Suppressor macrophage (primary cell): Measurements from ENCODE around the gene PHTF2.
A peak's percentile ranks its signal among the peaks of the same experiment; 100 is the strongest.

ENCODE experiments used
- DNase-seq, 4 experiments: peaks; one replicate each; pipeline ENCODE4 v3.0.0-alpha.2; 2020 to 2022

The PHTF2 gene

DNA sequence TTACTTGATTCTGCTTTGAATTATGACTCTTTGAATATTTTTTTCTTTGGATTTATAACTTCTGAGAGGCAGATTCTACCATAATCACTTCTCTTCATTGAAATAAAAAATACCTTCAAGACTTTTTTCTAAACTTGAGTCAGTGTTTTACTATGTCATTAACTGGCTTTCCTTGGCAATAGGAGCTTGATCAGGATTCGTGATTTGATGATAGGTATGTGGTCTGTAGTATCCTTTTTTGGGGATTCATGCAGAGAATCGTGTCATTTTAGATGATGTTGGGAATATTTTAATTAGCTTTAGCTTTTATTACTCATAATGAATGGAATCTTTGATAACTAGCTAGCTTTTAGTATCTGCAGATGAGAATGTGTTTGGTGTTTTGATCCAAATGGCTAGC, 83.3 kb downstream of the PHTF2 start:
- DNase-seq, result no peak

DNA sequence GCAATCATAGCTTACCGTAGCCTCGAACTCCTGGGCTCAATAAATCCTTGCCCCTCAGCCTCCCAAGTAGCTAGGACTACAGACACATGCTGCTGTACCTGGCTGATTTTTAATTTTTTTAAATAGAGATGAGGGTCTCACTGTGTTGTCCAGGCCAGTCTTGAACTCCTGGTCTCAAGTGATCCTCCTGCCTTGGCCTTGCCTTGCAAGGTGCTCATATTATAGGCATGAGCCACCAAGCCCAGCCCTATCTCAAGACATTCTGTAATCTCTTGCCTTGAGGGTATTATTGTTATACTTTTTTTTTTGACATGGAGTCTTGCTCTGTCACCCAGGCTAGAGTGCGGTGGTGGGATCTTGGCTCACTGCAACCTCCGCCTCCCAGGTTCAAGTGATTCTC, 86.6 kb downstream of the PHTF2 start:
- DNase-seq, result no peak

DNA sequence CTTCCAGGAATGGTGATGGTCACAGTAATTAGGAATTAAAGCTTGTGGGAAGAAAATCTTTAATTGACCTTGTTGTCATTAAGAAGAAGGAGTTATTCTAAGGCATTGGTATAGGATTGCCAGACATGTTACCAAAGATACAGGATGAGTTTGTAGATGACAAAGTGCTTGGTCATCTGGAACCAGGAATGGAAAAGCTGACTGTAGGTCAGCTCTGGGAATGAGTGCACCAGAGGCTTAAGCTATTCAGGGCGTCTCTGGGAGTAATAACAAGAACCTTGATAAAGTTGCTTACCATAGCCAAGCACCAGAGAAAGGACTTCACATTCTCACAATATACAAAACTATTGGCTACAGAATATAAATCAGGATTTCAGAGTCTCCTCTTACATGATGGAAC, 89.0 kb downstream of the PHTF2 start:
- no peak for DNase-seq

DNA sequence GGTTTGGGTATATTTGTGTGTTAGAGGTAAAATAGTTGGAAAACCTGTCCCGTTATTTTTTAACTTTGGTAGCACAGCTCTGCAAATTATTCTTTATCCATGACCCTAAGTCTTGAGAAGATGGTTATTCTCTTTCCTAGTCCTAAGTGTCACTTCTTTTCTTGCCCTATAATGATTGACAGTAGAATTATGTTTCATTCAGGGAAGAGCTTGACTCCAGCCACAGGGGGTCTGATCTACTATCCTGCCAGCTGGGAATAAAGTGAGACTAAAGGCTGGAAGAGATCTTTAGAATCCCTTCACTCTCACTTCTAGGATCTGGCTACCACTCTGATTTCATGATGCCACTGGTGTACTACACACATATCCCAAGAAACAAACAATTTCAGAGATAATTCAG, 90.4 kb downstream of the PHTF2 start:
- DNase-seq, result no peak

DNA sequence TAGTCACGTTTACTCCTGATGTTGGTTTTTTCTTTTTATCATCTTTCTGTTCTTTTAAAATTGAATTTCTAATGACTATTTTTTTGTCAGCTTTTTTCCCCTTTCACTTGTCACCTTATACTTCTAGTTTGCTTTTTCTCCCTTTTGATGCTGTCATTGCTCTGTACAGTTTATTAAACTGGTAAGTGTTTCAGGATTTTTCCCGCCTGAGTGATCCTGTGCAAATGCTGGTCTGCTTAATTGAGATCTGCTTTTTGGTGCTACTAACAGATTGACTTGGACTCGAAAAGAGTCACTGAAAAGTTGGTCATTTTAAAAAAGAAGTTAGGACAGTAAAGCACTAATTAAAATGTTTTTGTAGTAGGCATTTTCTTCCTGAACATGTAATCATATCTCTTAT, 95.2 kb downstream of the PHTF2 start:
- DNase-seq, result no peak

DNA sequence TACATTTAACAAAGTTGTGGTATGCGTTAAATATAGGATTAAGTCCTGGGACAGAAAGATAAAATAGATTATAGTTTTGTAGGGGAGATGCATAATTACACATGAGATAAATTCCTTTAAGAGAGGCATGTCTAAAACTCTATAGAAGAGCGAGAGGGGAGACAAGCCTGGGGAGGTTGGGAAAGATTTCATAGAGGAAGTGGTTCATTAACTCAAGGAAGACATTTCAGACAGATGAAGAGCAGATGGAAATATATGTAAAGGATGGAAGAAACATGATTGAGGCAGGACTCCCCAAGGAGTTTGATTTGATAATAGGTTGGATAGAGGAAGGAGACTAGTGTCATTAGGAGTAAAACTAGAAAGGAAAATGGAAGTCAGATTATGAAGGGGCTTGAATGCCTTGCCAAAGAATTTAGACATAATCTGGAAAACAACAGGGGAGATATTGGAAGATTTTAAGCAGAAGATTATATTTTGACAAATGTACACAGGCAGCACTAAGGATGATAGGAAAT, 96.1 kb downstream of the PHTF2 start:
- peak in 1 of 4 experiments; percentile 5 for DNase-seq

DNA sequence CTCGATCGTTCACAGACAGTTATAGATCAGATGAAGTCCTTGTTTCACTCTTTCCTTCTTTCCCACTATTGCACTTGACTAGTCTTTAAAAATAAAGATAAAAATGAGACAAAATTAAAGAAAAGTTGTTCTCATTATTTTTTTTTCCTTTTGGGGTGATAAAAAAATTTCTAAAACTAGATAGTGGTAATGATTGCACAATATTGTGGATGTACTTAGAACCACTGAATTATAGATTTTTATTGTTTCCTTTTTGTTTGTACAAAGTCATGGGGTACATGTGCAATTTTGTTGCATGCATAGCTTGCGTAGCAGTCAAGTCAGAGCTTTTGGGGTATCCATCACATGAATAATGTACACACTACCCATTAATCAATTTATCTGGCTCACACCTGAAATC, 97.3 kb downstream of the PHTF2 start:
- no peak for DNase-seq

DNA sequence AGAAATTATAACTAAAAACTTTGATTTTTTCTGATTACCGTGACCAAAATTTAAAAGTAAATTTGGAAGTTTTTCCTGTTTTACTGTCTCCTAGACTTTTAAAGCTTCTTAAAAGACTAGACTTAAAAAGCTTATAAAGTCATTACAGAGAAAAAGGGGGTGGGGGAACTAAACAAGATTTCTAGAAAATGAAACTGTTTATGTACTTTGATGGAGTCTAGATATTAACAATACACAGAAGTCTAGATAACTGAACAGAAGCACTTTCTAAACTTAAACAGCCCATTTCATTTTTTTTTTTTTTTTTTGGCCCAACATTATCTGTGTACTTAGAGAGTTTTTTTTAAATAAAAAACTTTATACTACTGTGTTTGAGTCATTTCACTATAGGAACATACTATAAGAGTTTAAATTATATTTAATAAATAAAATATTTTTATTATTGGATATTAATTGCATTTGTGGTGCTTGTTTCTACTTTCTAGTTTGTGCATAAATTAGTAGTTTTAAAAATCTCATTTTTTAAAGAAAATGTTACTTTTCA, 98.5 kb downstream of the PHTF2 start:
- no peak for DNase-seq

DNA sequence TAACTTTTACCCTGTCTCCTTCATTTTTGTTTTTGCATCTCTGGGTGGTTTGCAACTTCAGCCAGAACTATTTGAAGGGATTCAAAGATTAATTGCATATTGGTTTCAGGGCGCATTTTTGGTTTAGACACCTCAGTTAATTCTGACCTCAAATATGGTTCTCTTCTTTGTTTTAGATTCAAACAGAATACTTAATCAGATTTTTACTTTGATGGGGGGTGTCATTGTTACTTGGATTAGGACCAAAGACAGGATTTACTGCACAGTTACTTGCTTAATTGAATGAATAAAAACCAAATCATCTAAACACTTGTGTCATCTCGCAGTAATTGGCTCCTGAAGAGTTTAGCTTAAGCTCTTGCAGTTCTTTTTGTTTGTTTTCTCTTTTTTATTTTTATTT, 100.9 kb downstream of the PHTF2 start:
- DNase-seq, result no peak

DNA sequence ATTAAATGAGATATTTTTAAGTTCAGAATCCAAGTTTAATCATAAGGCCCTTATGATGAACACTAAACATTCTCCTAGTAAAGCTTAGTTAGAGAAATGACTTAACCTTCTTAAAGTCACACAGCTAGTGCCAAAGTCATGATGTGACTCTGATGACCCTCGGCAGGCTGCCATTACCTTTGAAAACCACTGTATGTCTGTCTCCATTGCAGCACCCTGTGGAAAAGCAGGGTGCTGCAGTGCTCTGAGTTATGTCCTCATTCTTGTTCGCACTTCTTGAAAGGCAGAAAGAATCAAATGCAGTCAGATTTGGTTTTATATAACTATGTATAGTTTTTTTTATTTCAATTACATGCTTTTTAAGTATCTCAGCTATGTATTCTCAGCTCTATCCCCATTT, 105.0 kb downstream of the PHTF2 start:
- peak; percentile 25 to 37 (median 35) for DNase-seq

DNA sequence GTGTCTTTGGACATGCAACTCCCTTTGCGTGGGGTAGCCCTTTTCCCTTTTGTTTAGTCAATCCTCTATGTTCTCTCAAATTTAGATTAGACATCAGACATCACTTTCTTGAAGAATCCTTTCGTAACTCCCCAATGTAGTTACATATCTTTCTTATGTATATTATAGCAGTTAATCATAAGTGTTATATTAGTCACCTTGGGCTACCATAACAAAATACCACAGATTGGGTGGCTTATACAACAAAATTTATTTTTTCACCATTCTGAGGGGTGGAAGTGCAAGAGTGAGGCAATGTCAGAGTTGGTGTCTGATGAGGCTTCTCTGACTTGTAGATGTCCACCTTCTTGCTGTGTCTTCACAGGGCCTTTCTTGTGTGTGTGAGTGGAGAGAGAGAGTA, 105.7 kb downstream of the PHTF2 start:
- DNase-seq, result peak in 1 of 4 experiments; percentile 3

DNA sequence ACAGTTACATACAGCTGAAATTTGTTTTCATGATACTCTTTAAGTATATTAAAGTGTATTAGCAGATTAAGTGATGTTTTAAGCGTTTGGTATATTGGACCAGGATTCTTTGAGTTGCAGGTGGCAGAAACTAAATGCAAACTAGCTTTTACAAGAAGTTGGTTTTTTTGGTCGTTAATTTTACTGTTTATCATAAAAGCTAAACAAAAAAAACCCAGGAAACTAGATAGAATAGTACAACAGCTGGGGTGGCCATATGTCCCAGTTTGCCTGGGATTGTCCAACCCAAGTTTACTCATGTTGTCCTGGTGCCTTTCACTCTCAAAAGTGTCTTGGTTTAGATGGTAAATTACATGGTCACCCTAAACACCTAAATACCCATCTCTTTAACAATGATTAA, 108.7 kb downstream of the PHTF2 start:
- no peak for DNase-seq

DNA sequence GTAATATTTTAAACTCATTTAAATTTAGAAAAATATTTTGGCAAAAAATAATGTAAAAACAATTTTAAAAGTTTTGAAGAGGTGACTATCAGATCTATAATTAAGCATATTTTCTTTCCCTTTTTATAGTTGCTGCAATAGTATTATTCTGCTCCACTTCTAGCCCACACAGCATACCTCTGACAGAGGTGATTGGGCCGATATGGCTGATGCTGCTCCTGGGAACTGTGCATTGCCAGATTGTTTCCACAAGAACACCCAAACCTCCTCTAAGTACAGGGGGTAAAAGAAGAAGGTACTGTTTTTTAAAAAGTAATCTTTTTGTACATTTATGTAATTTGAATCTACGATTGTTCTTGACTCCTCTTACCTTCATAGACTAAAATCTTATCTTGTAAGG, 110.1 kb downstream of the PHTF2 start:
- no peak for DNase-seq

DNA sequence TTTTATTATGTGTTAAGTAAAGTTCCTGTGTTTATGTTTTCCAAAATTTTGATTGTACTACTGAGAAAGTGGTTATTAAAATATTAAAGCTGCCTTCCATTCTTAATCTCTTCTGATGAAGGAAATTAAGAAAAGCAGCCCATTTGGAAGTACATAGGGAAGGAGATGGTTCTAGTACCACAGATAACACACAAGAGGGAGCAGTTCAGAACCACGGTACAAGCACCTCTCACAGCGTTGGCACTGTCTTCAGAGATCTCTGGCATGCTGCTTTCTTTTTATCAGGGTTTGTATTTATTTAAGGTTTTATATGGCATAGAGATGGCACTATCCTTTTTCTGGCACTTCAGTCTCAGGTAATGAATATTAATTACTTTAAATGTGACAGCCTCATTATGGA, 111.6 kb downstream of the PHTF2 start:
- no peak for DNase-seq

DNA sequence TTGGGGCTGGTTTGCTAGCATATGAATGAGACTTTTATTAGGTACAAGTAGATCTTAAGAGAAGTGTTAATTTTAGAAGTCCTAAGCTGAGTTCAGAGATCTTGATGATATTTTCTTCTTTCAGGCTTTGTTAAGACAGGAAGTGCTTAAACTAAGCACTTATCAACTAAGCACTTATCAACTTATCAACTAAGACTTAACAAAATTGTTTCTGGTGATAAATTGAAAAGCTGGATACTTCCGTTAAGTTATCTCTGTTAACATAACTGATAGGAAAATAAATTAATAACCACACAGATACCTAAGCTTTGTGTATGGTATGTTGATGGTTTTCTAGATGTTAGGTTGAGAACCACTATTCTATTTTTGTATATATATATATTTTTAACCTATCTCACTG, 113.7 kb downstream of the PHTF2 start:
- no peak for DNase-seq

DNA sequence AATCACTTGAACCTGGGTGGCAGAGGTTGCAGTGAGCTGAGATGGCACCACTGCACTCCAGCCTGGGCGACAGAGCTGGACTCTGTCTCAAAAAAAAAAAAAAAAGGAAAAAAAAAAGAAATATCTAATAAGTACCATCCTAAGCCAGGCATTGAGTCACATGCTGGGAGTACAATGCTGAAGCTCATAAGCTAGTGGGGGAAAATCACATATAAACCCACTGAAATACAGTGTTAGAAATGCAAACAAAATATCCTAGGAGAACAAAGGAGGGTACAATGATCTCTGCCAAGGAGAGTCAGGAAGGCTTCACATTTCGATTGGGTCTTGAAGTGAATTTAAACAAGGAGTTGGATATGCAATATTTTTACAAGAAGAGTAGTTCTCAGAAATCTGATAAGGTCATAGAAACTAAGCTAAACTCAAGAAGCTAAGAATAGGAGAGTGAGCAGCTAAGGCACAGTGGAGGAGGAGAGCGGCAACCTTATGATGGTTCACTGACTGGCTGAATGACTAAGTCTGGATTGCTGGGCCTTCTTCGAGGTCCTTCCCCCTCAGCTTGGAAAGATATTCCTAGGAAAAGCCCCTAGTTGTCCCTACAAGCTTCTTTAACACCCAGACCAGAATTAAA, 115.5 kb downstream of the PHTF2 start:
- no peak for DNase-seq

DNA sequence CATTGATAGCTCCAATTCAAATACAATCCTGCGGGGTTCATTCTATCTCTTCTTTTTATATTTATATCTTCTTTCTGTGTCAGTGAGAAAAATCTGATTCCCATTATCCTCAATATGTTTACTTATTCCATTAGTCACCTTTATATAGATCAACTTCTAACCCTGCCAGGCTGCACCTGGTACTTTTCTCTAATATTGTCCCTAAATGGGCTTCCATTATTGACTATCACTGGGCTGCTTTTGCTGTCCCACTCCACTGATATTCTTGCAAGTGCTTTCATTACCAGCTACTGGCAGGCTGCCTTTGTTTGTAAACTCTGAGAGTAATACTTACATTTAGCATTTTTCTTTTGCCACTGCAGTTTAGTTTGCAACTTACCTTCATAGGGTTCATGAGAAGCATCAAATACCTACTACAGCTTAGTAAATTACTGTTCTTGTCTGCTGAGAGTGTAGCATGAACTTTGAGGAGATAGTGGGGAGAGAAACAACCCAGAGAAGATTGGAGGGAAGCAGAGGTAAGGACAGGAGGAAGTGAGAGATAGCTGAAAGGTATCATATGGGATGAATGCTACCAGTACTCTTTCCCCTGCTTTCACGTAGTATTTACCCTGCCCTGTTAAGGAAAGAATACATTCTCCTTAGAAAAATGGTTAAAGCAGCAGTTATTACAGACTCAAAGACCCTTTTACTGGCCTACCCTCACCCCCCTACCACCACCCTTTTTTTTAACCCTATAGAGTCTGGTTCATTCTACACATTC, 119.1 kb downstream of the PHTF2 start:
- DNase-seq, result no peak

DNA sequence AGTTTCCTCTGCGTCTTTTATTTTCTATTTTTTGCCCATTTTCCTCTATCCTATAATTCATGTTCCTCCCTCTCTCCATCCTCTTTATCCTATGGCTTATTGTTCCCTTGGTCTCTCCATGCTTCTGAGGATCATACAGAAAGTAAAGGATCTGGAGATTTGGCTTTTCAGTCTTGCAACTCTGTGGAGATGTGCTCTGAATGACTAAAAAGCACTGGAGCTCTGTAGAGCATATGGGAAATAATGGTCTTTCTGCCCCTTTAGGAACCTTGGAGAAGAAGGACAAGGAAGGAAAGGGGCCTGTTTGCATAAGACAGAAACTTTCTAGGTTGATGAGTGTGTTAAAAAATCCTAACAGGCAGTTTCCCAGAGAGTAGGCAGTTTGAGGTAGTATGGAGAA, 120.1 kb downstream of the PHTF2 start:
- DNase-seq, result no peak

DNA sequence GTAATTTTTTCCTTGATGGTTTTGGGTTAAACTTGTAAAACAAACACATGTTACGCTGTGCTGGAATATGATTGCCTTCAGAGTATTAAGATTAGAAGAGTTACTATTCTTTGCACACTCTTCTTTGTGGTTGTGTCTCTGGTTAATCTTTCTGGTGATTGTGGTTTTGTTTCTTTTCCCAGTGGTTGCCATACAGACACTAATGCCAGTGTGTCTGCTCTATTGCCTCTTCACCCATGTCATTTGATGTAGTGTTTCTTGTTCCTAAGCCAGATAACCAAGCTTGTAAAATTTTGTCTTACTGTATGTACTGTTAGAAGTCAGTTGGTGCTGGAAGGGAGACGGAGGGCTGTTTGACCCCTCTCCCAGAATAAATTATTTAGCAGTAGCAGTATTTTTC, 124.8 kb downstream of the PHTF2 start:
- DNase-seq, result no peak

DNA sequence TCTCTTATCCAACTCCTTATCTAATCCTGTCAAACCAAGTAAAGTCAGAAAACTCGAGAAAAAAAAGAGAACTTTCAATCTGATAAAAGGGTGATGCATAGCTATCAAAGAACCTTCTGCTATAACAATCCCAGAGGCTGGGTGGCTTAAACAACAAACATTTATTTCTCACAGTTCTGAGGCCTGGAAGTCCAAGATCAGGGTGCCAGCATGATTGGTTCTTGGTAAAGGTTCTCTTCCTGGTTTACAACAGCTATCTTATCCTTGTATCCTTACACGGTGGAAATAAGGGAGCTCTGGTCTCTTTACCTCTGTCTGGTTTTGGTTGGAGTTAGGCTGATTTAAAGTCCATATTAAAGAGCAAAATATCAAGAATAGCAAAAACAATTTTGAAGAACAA, 131.9 kb downstream of the PHTF2 start:
- DNase-seq, result no peak

DNA sequence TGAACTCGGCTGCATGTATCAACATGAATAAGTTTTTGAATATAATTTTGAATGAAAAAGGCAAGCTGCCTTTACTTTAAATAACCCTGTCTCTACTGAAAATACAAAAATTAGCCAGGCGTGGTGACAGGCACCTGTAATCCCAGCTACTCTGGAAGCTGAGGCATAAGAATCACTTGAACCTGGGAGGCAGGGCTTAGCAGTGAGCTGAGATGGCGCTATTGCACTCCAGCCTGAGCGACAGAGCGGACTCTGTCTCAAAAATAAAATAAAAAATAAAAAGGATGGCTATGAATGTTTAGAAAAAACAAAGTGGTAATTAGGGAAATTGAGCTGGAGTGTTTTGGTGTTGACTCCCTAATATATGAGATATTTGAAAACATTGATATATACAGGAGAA, 133.3 kb downstream of the PHTF2 start:
- no peak for DNase-seq

DNA sequence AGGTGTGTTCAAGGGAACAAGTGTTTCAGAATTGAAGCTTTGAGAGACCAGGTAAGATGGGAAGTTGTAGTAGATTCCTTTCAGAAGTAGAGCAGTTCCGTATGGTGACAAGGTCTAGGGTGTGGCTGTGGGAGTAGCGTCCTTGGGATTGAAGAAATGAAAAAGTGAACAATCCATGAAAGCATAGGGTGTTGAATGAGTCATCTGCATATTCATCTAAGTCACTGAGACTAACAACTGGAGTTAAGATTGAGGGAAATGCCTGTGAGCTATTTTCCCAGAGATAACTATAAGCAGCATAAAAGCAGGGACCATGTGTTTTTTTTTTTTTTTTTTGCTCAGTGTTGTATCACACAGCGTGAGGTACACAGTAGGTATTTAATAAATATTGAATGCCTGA, 134.8 kb downstream of the PHTF2 start:
- peak in 3 of 4 experiments; percentile 11 to 28 (median 24) for DNase-seq

DNA sequence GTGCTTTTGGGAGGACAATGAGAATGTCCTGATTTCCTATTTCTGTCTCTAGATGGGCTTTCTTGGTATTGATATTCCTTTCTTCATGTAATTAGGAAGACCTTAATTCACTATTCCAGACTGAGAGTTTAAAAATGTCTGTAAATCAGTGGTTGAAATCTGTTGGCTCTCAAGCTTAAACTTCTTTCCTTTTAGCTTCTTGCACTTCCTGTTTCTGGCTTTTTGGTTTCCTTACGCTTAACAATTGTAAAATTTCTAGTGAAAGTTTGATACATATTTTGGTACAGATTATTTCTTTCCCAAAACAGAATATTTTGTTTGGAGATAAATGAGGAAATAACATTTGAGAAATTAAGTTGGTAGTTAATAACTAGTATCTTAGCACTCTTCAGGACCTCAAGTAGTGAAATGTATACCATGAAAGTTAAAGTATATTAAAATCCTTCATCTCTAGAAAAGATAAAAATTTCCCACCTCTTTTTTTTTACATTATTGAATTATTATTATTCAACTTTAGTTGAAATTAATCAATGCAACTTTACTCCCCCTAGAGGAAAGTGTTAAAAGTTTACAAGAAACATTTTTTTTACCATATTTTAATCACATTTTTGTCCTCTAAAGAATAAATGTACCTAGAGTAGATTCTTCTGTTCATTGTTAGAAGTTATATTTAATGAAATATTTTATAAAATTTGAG, 137.2 kb downstream of the PHTF2 start:
- DNase-seq, result peak in 2 of 4 experiments; percentile 24 to 46
